ENCODE data around the gene MAN1C1. TPM values are rescaled to one million over a fixed set of nuclear protein-coding genes. Genes with fewer than 3 reads are reported as not detected.
"Not testable (repeated sequence)": the region's sequence is repeated elsewhere in the genome, so short reads cannot be mapped to it uniquely, and the experiment has no call there.

Gene MAN1C1
- total RNA-seq, 2 experiments from 2014 or later, result 22.3 to 24.1 TPM

DNA sequence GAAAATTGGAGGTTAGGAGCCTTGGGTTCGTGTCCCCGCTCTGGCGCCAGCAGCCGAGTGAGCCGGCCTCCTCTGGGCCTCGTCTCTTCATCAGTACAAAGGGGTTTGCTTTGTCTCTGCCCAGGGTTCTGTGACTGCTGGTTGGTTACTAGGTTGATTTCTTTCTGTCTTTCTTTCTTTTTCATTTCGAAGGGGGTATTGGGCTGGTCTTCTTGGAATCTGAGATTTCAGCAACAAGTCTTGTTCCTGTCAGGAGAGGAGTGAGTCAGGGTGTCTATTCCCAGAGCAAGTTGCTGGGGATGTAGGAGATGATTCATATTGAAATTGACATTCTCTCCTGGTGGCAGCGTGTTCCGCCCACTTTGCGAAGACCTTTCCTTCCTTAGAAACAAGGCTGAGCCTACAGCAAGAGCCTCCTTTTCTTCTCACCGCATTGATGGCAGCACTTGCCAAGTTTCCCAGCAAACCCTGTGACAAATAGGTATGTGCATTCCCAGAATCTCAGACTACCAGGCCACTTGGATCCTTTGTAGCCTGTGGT is 79.2 kb downstream of the MAN1C1 start:
- H3K4me1 Mint-ChIP-seq, result peaks cover 24% of the 10 kb centered on the region
- peaks cover 12% of the 10 kb centered on the region for H3K27me3 Mint-ChIP-seq
- no peak overlapping the region for H3K4me3 Mint-ChIP-seq
- CTCF ChIA-PET, result no interaction called here
- no peak overlapping the region for H3K27ac Mint-ChIP-seq
- peaks cover 2% of the 10 kb centered on the region for H3K36me3 Mint-ChIP-seq (ENCODE audit: low read depth)
- POLR2A ChIA-PET, result no interaction called here
- no peaks in the 10 kb centered on the region for H3K9me3 Mint-ChIP-seq
- DNase-seq, result no peak

DNA sequence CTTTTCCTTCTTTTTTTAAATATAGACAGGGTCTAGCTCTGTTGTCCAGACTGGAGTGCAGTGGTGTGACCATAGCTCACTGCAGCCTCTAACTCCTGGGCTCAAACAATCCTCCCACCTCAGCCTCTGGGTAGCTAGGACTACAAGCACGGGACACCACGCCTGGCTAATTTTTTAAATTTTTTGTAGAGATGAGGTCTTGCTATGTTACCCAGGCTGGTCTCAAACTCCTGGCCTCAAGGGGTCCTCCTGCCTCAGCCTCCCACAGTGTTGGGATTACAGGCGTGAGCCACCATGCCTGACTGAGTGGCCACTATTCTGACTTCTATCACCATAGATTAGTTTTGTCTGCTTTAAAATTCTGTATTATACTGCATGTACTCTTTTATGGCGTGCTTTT is 80.1 kb downstream of the MAN1C1 start:
- H3K36me3 Mint-ChIP-seq (ENCODE audit: low read depth); H3K4me3 Mint-ChIP-seq; DNase-seq; H3K9me3 Mint-ChIP-seq; H3K27ac Mint-ChIP-seq: not testable (repeated sequence)
- CTCF ChIA-PET, result interaction anchor here (1.1 kb wide), 1 partner anchor 99 kb away, joined by 3 read pairs; no protein-coding TSS in a partner anchor
- POLR2A ChIA-PET, result interaction anchor here (0.9 kb wide), 1 partner anchor 27 kb away, joined by 4 read pairs; no protein-coding TSS in a partner anchor
- Mint-ChIP-seq H3K27me3 (peaks cover 12% of the 10 kb centered on the region), H3K4me1 (peaks cover 24% of the 10 kb centered on the region)

DNA sequence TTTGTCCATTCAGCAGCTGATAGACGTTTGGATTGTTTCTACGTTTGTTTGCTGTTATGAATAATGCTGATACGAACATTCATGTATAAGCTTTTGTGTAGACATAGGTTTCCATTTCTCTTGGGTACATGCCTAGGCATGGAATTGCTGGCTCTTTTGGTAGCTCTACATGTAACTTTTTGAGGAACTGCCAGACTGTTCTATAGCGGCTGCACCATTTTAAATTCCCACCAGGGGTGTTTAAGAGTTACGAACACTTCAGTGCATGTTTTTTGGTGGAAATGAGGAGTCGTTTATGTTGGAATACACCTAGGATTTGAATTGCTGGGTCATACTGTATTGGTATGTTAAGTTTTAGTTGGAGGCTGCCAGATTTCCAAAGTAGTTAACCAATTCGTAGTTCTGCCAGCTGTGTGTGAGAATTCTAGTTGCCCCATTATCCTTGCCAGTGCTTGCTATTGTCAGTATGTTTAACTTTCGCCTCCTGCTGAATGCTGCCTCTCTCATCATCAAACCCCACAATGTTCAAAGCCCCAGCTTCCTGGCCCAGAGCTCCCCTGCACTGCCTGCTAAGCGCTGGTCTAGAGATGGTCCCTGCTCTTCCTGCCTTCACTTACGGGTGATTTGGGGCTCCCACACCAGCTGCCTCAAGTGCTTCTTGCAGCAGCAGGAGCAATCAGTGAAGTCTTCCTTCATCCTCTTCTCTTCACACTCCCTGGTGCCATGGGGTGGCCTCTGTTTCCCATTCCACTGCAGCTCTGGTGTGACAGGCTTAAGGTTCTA is 81.0 kb downstream of the MAN1C1 start:
- ChIA-PET CTCF (interaction anchor here (1.1 kb wide), 1 partner anchor 98 kb away, joined by 3 read pairs; no protein-coding TSS in a partner anchor), POLR2A (interaction anchor here (0.9 kb wide), 1 partner anchor 28 kb away, joined by 4 read pairs; no protein-coding TSS in a partner anchor)
- Mint-ChIP-seq H3K9me3 (no peaks in the 10 kb centered on the region), H3K4me3 (no peak overlapping the region), H3K36me3 (ENCODE audit: low read depth) (peaks cover 2% of the 10 kb centered on the region), H3K27me3 (peaks cover 13% of the 10 kb centered on the region), H3K4me1 (peaks cover 24% of the 10 kb centered on the region), H3K27ac (no peak overlapping the region)
- no peak for DNase-seq

DNA sequence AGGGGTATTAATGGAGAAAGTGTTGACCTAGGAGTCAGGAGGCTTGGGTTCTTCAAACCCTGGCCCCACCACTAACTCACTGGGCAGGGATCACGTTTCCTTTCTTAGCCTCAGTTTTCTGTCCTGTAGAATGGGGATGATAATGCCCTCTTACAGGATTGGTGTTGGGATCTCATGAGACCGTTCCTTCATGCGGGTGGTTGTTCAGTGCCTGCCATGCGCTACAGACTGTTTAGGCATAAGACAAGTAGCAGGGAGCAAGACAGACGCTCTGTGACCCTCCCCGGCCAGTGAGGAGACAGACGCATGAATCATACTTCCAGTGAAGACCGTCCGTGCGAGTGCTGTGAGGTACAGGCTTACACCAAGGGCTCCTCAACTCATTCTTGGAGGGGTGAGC is 81.7 kb downstream of the MAN1C1 start:
- peaks cover 5% of the 10 kb centered on the region for H3K36me3 Mint-ChIP-seq (ENCODE audit: low read depth)
- peaks cover 12% of the 10 kb centered on the region for H3K27me3 Mint-ChIP-seq
- ChIA-PET CTCF (interaction anchor here (0.6 to 1.4 kb wide), 2 partner anchors 90 to 772 kb away, joined by 3 to 6 read pairs; no protein-coding TSS in a partner anchor), POLR2A (no interaction called here)
- H3K27ac Mint-ChIP-seq, result no peak overlapping the region
- H3K9me3 Mint-ChIP-seq, result no peaks in the 10 kb centered on the region
- peaks cover 24% of the 10 kb centered on the region for H3K4me1 Mint-ChIP-seq
- no peak for DNase-seq
- no peak overlapping the region for H3K4me3 Mint-ChIP-seq

GRCh38 chr1:25699059-25699458 is 82.5 kb downstream of the MAN1C1 start:
- H3K9me3 Mint-ChIP-seq; H3K4me3 Mint-ChIP-seq; H3K36me3 Mint-ChIP-seq (ENCODE audit: low read depth); DNase-seq; H3K27ac Mint-ChIP-seq; POLR2A ChIA-PET: not testable (repeated sequence)
- CTCF ChIA-PET, result interaction anchor here (0.6 to 1.4 kb wide), 3 partner anchors 23 to 771 kb away, joined by 3 to 6 read pairs (median 3); no protein-coding TSS in a partner anchor
- Mint-ChIP-seq H3K4me1 (peaks cover 31% of the 10 kb centered on the region), H3K27me3 (peaks cover 13% of the 10 kb centered on the region)

DNA sequence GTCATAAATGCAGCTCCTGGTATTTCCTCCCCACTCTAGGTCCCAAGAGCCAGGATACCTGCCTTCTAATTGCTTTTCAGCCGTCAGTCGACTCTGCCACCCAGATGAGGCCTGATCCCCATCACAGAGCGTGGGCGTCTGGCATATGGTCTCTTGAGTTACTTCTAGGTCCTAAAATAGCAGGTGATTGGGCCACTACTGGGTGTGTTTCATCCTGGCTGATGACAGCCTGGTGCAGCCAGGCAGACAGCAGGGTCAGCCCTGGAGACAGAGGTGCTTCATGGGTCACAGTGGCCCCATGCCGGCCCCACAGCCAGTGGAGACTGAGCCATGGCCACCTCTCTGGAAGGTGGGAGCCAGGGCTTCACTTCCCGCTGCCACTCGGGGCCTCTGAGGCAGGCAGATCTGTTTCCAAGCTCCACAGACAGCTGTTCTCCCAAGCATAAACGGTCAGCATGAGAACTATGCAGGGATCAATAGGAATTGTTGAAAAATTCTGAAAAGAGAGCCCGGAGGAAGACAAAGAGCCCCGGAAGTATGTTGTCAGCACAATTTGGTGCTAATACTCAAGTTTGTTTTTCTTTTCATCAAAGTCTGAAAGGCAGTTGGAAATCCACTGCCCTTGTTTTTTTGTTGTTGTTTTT is 83.0 kb downstream of the MAN1C1 start:
- ChIA-PET CTCF (interaction anchor here (0.9 to 1.4 kb wide), 2 partner anchors 23 to 91 kb away, joined by 3 to 6 read pairs; no protein-coding TSS in a partner anchor), POLR2A (interaction anchor here (0.6 kb wide), 1 partner anchor 61 kb away, joined by 3 read pairs; no protein-coding TSS in a partner anchor)
- Mint-ChIP-seq H3K4me1 (peaks cover 36% of the 10 kb centered on the region), H3K27me3 (peaks cover 10% of the 10 kb centered on the region), H3K27ac (no peak overlapping the region), H3K36me3 (ENCODE audit: low read depth) (peaks cover 11% of the 10 kb centered on the region), H3K9me3 (peaks cover 3% of the 10 kb centered on the region), H3K4me3 (no peak overlapping the region)
- no peak for DNase-seq

GRCh38 chr1:25700144-25700523 is 83.5 kb downstream of the MAN1C1 start:
- peaks cover 3% of the 10 kb centered on the region for H3K9me3 Mint-ChIP-seq

GRCh38 chr1:25700626-25701025 is 84.0 kb downstream of the MAN1C1 start:
- H3K27me3 Mint-ChIP-seq, result peaks cover 12% of the 10 kb centered on the region
- H3K9me3 Mint-ChIP-seq, result peaks cover 3% of the 10 kb centered on the region
- DNase-seq, result no peak
- CTCF ChIA-PET, result no interaction called here
- no peak overlapping the region for H3K4me3 Mint-ChIP-seq
- H3K36me3 Mint-ChIP-seq (ENCODE audit: low read depth), result peaks cover 11% of the 10 kb centered on the region
- POLR2A ChIA-PET, result no interaction called here
- H3K4me1 Mint-ChIP-seq, result peaks cover 36% of the 10 kb centered on the region
- H3K27ac Mint-ChIP-seq, result no peak overlapping the region

More at GRCh38 chr1:25700144-25700523, 83.5 kb downstream of the MAN1C1 start:
- Mint-ChIP-seq H3K4me3 (no peak overlapping the region), H3K4me1 (peaks cover 39% of the 10 kb centered on the region), H3K27ac (no peak overlapping the region), H3K36me3 (ENCODE audit: low read depth) (peaks cover 11% of the 10 kb centered on the region), H3K27me3 (peaks cover 12% of the 10 kb centered on the region)
- POLR2A ChIA-PET, result interaction anchor here (0.6 kb wide), 1 partner anchor 62 kb away, joined by 3 read pairs; no protein-coding TSS in a partner anchor
- DNase-seq, result no peak
- CTCF ChIA-PET, result no interaction called here

- Mint-ChIP-seq H3K4me1 (peaks cover 31% of the 10 kb centered on the region), H3K9me3 (peaks cover 3% of the 10 kb centered on the region), H3K4me3 (no peak overlapping the region), H3K27me3 (peaks cover 14% of the 10 kb centered on the region), H3K27ac (no peak overlapping the region), H3K36me3 (ENCODE audit: low read depth) (peaks cover 10% of the 10 kb centered on the region)
- CTCF ChIA-PET, result no interaction called here
- no peak for DNase-seq
- POLR2A ChIA-PET, result no interaction called here
Observed at GRCh38 chr1:25701030-25701785, 84.6 kb downstream of the MAN1C1 start.

DNA sequence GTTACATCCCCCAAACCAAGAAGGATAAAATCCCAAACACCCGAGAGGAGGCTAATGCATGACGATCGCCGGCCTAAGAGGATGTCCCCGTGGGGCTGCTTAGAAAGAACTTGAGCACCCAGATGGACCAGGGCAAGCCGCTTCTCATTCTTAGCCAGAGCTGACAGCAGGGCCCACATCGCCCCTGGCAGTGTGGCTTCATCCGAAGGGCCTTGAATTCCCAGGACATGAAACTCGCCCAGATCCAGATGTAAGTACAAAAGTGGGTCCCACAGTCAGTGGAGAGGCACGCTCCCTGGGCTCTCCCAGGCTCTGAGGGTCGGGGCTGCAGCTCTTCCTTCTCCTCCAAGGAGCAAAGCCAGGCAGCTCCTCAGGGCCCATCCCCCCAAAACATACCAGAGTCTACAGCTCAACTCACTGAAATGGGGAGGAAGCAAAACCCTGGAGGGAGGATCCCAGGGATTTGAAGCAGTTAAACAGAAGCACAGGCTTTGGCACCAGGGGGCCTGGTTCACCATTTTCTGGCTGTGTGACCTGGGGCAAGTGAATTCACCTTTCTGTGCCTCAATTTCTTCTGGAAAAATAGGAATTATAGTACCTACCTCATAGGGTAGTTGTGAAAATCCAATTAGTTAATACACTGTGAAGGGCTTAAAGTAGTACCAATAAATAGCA is 85.6 kb downstream of the MAN1C1 start:
- Mint-ChIP-seq H3K36me3 (ENCODE audit: low read depth) (peaks cover 12% of the 10 kb centered on the region), H3K4me1 (peaks cover 27% of the 10 kb centered on the region), H3K27me3 (peaks cover 12% of the 10 kb centered on the region)

GRCh38 chr1:25703041-25703440 is 86.5 kb downstream of the MAN1C1 start:
- H3K9me3 Mint-ChIP-seq, result peaks cover 3% of the 10 kb centered on the region
- CTCF ChIA-PET, result no interaction called here
- no peak overlapping the region for H3K27ac Mint-ChIP-seq
- peaks cover 12% of the 10 kb centered on the region for H3K36me3 Mint-ChIP-seq (ENCODE audit: low read depth)
- POLR2A ChIA-PET, result no interaction called here
- no peak overlapping the region for H3K4me3 Mint-ChIP-seq
- no peak for DNase-seq
- H3K27me3 Mint-ChIP-seq, result peaks cover 18% of the 10 kb centered on the region
- peaks cover 26% of the 10 kb centered on the region for H3K4me1 Mint-ChIP-seq

More for the DNA sequence above, 85.6 kb downstream of the MAN1C1 start:
- Mint-ChIP-seq H3K27ac (no peak overlapping the region), H3K9me3 (peaks cover 3% of the 10 kb centered on the region), H3K4me3 (no peak overlapping the region)
- ChIA-PET POLR2A (no interaction called here), CTCF (no interaction called here)
- no peak for DNase-seq

DNA sequence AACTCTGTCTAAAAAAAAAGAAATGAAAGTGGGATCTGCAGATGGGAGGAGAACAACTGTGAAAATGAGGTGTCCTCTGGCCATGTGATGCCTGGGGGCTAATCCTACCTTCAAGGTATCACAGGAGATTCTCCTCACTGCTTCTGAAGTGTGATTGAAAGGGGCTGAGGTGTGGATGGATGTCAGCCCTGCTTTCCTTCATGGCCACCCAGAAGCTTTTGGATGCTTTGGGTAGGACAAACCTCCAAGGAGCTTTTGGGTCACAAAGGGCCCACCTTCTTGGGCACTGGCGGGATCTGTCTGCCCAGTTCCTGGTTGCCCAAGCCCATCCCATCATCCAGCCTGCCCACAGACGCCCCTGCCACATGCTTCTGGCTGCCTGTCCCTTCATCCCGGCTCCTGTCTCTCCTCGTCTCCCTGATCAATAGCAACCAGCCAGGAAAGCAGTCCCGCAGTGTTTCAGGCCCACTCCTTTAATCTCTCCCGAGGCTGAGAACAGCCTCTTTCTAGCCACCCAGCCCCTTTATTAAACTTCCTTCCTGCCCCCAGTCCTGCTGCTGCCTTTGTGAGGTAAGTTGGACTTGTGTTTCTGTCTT is 87.2 kb downstream of the MAN1C1 start:
- peaks cover 24% of the 10 kb centered on the region for H3K4me1 Mint-ChIP-seq
- peak overlapping the region; percentile 8 for H3K27ac Mint-ChIP-seq
- ChIA-PET POLR2A (interaction anchor here (1.0 to 1.6 kb wide), 3 partner anchors 11 to 28 kb away, joined by 3 to 9 read pairs (median 4); no protein-coding TSS in a partner anchor), CTCF (interaction anchor here (1.5 kb wide), 1 partner anchor 11 kb away, joined by 3 read pairs; no protein-coding TSS in a partner anchor)
- H3K27me3 Mint-ChIP-seq, result peaks cover 18% of the 10 kb centered on the region
- no peak for DNase-seq
- no peak overlapping the region for H3K4me3 Mint-ChIP-seq
- peaks cover 12% of the 10 kb centered on the region for H3K36me3 Mint-ChIP-seq (ENCODE audit: low read depth)
- peaks cover 3% of the 10 kb centered on the region for H3K9me3 Mint-ChIP-seq

Measured in activated CD4-positive, alpha-beta memory T cell treated with anti-CD3 and anti-CD28 coated beads, Interleukin-2, amount 10 ng/mL, durations not matched to agents 7 days and 5 days (primary cell).